DOHH2 (cell line): Measurements from ENCODE around the gene HIC1.

Source experiments
- H3F3A ChIP-seq: fragments of 200-600 bp; sonication (generic), shearing (Covaris generic); 2 replicates; pipeline ENCODE4 v1.6.0; 2016; ENCODE audit warnings: antibody characterized with exemption, mild to moderate bottlenecking; ENCODE audit not compliant: control insufficient read depth, insufficient read depth
- H3K27ac ChIP-seq: fragments of 200-600 bp; sonication (generic); 2 replicates; pipeline ENCODE4 v1.5.1; 2014; ENCODE audit warnings: low read depth, mild to moderate bottlenecking, low read length, moderate library complexity
- H3K27me3 ChIP-seq: fragments of 200-600 bp; sonication (generic); 2 replicates; pipeline ENCODE4 v1.6.1; 2014; ENCODE audit warnings: mild to moderate bottlenecking, low read length, mixed read lengths; ENCODE audit not compliant: control insufficient read depth
- H3K36me3 ChIP-seq: fragments of 200-600 bp; sonication (generic); 2 replicates; pipeline ENCODE4 v1.6.1; 2014; ENCODE audit warnings: mild to moderate bottlenecking, low read length, moderate library complexity, mixed read lengths; ENCODE audit not compliant: control insufficient read depth
- H3K4me1 ChIP-seq: fragments of 200-600 bp; sonication (generic); 2 replicates; pipeline ENCODE4 v1.6.1; 2014; ENCODE audit warnings: mild to moderate bottlenecking, low read length, mixed read lengths; ENCODE audit not compliant: control insufficient read depth
- H3K4me2 ChIP-seq: fragments of 200-600 bp; sonication (generic); 2 replicates; pipeline ENCODE4 v1.6.0; 2014; ENCODE audit warnings: mild to moderate bottlenecking, low read length, moderate library complexity
- H3K4me3 ChIP-seq: fragments of 200-600 bp; sonication (generic); 2 replicates; pipeline ENCODE4 v1.5.1; 2014; ENCODE audit warnings: mild to moderate bottlenecking, low read length, mixed read lengths
- H3K79me2 ChIP-seq: fragments of 200-600 bp; sonication (generic); 2 replicates; pipeline ENCODE4 v1.6.1; 2014; ENCODE audit warnings: mild to moderate bottlenecking, low read length, mixed read lengths; ENCODE audit not compliant: control insufficient read depth
- H3K9me2 ChIP-seq: fragments of 200-600 bp; sonication (generic); replicated peaks from 2 replicates; pipeline ENCODE4 v1.6.1; 2014; ENCODE audit warnings: mild to moderate bottlenecking, low read length, mixed read lengths; ENCODE audit not compliant: control insufficient read depth
- H3K9me3 ChIP-seq: fragments of 200-600 bp; sonication (generic); 2 replicates; pipeline ENCODE4 v1.6.1; 2014; ENCODE audit warnings: antibody characterized with exemption, low read length, mixed read lengths; ENCODE audit not compliant: control insufficient read depth, insufficient read depth
- H4K20me1 ChIP-seq: fragments of 200-600 bp; sonication (generic); 2 replicates; pipeline ENCODE4 v1.6.0; 2014; ENCODE audit warnings: low read depth, mild to moderate bottlenecking, antibody characterized with exemption, low read length, moderate library complexity; ENCODE audit not compliant: control insufficient read depth, insufficient read depth
- EZH2phosphoT487 ChIP-seq: fragments of 200-600 bp; sonication (generic); IDR thresholded peaks from 2 replicates; pipeline ENCODE4 v1.6.1; 2017; ENCODE audit warnings: borderline replicate concordance, mild to moderate bottlenecking, antibody characterized with exemption, low read length, moderate library complexity, mixed read lengths
- TF ChIP-seq, protein P1 (sequence below): fragments of 200-600 bp; sonication (generic); IDR thresholded peaks from one replicate; pipeline ENCODE4 v1.5.1; 2014; ENCODE audit warnings: antibody characterized with exemption, mild to moderate bottlenecking, low read depth, low read length; ENCODE audit not compliant: poor library complexity, severe bottlenecking

The HIC1 gene

DNA sequence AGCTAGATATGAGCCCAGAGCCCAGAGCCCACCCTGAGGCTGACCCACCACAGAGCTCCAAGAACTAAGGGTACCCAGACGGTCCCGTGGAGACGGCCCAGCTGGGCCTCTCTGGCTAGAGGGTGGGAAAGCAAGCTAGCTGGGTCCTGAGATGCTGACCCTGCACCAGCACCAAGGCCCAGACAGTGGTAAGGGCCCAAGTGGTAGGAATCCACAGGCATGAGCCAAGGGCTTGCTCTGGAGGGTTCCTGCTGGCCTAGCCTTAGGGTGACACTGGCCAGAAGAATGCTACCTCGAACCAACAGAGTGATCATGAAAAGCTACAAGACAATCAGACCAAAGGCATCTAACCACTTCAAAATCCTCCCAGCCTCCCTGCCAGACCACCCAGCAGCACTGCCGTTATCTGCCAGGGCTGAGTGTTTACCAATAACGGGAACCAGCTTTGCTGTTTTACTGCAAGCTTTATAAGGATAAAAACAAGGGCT, 13.2 kb downstream of the HIC1 start:
- no peak overlapping the region for H3K4me2 ChIP-seq
- H4K20me1 ChIP-seq: no peaks in the 10 kb centered on the region
- peaks cover 4% of the 10 kb centered on the region; the same call in 1 of the 2 replicates for H3F3A ChIP-seq
- H3K9me2 ChIP-seq: no peaks in the 10 kb centered on the region
- no peak overlapping the region for H3K4me3 ChIP-seq
- peaks cover 13% of the 10 kb centered on the region for H3K36me3 ChIP-seq
- no peaks in the 10 kb centered on the region for H3K27me3 ChIP-seq
- H3K9me3 ChIP-seq: no peaks in the 10 kb centered on the region
- H3K79me2 ChIP-seq: no peaks in the 10 kb centered on the region
- TF ChIP-seq EZH2phosphoT487: no peak
- TF ChIP-seq, protein P1, sequence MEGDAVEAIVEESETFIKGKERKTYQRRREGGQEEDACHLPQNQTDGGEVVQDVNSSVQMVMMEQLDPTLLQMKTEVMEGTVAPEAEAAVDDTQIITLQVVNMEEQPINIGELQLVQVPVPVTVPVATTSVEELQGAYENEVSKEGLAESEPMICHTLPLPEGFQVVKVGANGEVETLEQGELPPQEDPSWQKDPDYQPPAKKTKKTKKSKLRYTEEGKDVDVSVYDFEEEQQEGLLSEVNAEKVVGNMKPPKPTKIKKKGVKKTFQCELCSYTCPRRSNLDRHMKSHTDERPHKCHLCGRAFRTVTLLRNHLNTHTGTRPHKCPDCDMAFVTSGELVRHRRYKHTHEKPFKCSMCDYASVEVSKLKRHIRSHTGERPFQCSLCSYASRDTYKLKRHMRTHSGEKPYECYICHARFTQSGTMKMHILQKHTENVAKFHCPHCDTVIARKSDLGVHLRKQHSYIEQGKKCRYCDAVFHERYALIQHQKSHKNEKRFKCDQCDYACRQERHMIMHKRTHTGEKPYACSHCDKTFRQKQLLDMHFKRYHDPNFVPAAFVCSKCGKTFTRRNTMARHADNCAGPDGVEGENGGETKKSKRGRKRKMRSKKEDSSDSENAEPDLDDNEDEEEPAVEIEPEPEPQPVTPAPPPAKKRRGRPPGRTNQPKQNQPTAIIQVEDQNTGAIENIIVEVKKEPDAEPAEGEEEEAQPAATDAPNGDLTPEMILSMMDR: no peak
- no peak overlapping the region for H3K27ac ChIP-seq
- H3K4me1 ChIP-seq: peaks cover 11% of the 10 kb centered on the region

DNA sequence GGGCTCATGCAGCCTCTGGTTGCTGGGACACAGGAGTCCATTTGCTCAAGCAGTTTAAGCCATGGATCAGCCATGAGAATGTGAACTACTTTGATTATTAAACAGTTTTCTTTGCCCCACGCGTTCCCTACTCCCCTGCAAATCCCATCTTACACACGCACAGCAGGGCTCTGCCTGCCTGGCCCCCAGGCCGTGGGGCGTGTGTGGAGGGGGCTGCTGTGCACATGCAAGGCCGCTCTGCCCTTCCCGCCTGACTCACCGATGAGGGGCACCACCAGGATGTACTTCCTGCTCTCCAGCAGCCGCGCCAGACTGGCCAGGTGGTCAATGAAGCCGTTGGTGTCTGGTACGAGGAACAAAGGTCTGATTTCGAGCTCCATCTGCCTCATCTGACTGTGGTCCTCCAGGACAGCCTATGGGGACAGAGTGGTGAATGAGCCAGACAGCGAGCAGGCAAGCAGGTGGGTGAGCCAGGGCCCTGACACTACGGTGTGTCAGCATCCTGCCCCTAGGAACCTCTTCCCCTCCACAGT, 13.7 kb downstream of the HIC1 start:
- Histone ChIP-seq H3K27ac (no peak overlapping the region), H3F3A (peaks cover 4% of the 10 kb centered on the region; the same call in 1 of the 2 replicates), H3K4me1 (peaks cover 11% of the 10 kb centered on the region)

DNA sequence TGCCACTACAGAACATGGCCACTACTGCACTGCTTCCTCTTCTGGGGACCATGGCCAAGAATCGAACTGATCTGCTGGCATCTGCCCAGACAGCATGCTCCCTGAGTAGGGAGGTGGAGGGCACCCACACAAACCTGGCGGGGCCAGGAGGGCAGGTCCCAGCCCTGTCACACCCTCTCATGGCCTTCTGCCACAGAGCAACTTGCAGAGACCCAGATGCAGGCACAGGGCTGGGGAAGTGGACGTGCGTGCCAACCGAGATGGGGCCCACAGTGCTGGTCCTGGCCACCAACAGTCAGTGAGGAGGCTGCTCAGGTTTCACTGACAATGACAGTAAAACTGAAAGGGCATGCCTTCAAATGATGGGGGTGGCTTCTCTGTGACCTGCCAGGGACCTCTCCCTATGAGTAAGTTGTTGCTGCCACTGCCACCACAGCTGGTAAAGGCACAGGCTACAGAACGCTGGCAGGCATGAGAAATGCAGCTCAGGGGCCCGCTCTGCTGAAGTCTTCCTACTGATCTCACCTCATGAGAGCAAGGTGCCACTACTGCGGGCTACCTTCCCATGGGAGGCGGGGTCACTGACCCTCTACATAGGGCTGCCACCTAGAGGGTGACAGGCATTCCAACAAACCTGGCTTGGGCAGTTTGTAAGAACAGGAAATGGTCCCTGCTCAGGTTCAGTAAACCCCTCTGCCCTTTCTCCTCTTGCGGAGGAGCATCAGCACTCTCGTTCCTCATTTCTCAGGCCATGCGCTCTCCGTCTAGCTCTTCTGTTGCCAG, 15.5 kb downstream of the HIC1 start:
- H3K9me3 ChIP-seq: no peaks in the 10 kb centered on the region
- no peak for TF ChIP-seq EZH2phosphoT487
- TF ChIP-seq, protein P1: no peak
- no peaks in the 10 kb centered on the region for H4K20me1 ChIP-seq
- no peaks in the 10 kb centered on the region for H3K9me2 ChIP-seq
- no peak overlapping the region for H3K27ac ChIP-seq
- no peak overlapping the region for H3K4me3 ChIP-seq
- H3F3A ChIP-seq: peaks cover 4% of the 10 kb centered on the region; the same call in 1 of the 2 replicates
- 0 out of 2 replicates have a peak, but pooled peaks cover 3% of the 10 kb centered on the region for H3K4me1 ChIP-seq
- peaks cover 8% of the 10 kb centered on the region; the same call in 1 of the 2 replicates for H3K36me3 ChIP-seq
- H3K79me2 ChIP-seq: no peaks in the 10 kb centered on the region
- no peaks in the 10 kb centered on the region for H3K27me3 ChIP-seq
- no peak overlapping the region for H3K4me2 ChIP-seq

More for the DNA sequence above, 13.7 kb downstream of the HIC1 start:
- H3K36me3 ChIP-seq: peaks cover 13% of the 10 kb centered on the region
- H3K9me2 ChIP-seq: no peaks in the 10 kb centered on the region
- H3K4me3 ChIP-seq: no peak overlapping the region
- no peaks in the 10 kb centered on the region for H3K79me2 ChIP-seq
- no peaks in the 10 kb centered on the region for H4K20me1 ChIP-seq
- no peaks in the 10 kb centered on the region for H3K27me3 ChIP-seq
- no peak overlapping the region for H3K4me2 ChIP-seq
- TF ChIP-seq, protein P1: no peak
- H3K9me3 ChIP-seq: no peaks in the 10 kb centered on the region
